CD4-positive, alpha-beta T cell treated with Interleukin-6 at 100 ng/mL for 8 hours (primary cell): ENCODE data around the gene STAC2.

Experiments
- DNase-seq: peaks from one replicate; pipeline ENCODE4 v3.0.0-alpha.2; 2020; ENCODE audit warnings: mixed read lengths, low spot score

STAC2 gene

GRCh38 chr17:39209317-39210092 lies 16.2 kb downstream of the STAC2 start:
- DNase-seq = peak; percentile 60

- DNase-seq = no peak
Observed at GRCh38 chr17:39208893-39209292, 16.9 kb downstream of the STAC2 start.

- DNase-seq = no peak
Observed at GRCh38 chr17:39208136-39208535, 17.6 kb downstream of the STAC2 start.

- DNase-seq = no peak
Observed at GRCh38 chr17:39205112-39205526, 20.6 kb downstream of the STAC2 start.

GRCh38 chr17:39204245-39204644 lies 21.5 kb downstream of the STAC2 start:
- DNase-seq = no peak

- DNase-seq = no peak
Observed at GRCh38 chr17:39200957-39201510, 24.7 kb downstream of the STAC2 start.

- DNase-seq = peak; percentile 68
Observed at GRCh38 chr17:39200070-39200879, 25.5 kb downstream of the STAC2 start, which contains the start of gene RPL19. TSS of gene RPL19 (plus strand) at chr17:39200283. CDS start at chr17:39200345, 62 bp downstream.

- DNase-seq = peak; percentile 89
Observed at GRCh38 chr17:39199820-39200069, 26.0 kb downstream of the STAC2 start.

- no peak for DNase-seq
Observed at GRCh38 chr17:39198186-39198566, 27.6 kb downstream of the STAC2 start.

- DNase-seq = peak; percentile 66
Observed at GRCh38 chr17:39197380-39198185, 28.2 kb downstream of the STAC2 start, which contains the start of gene CACNB1. TSS of gene CACNB1 (minus strand) at chr17:39197669. CDS start at chr17:39197495, 174 bp downstream.

GRCh38 chr17:39196808-39197291 lies 28.9 kb downstream of the STAC2 start:
- no peak for DNase-seq

GRCh38 chr17:39196241-39196807 lies 29.4 kb downstream of the STAC2 start:
- no peak for DNase-seq

- no peak for DNase-seq
Observed at GRCh38 chr17:39195568-39196160, 30.1 kb downstream of the STAC2 start.

GRCh38 chr17:39194985-39195524 lies 30.7 kb downstream of the STAC2 start:
- no peak for DNase-seq

GRCh38 chr17:39194089-39194984 lies 31.4 kb downstream of the STAC2 start:
- DNase-seq = no peak

- no peak for DNase-seq
Observed at GRCh38 chr17:39193346-39193745, 32.4 kb downstream of the STAC2 start.

GRCh38 chr17:39192901-39193300 lies 32.8 kb downstream of the STAC2 start:
- DNase-seq = no peak

- no peak for DNase-seq
Observed at GRCh38 chr17:39191750-39192510, 33.8 kb downstream of the STAC2 start.
